ENCODE data around the gene INPP5E.
"Not testable (repeated sequence)": the region's sequence is repeated elsewhere in the genome, so short reads cannot be mapped to it uniquely, and the experiment has no call there.

INPP5E gene

GRCh38 chr9:136426787-136427186, 12.9 kb downstream of the INPP5E start:
- DNase-seq: no peak

GRCh38 chr9:136425367-136425766, 14.3 kb downstream of the INPP5E start:
- DNase-seq: not testable (repeated sequence)

- no peak for DNase-seq
These were observed 14.8 kb downstream of the INPP5E start for GRCh38 chr9:136424750-136425362.

GRCh38 chr9:136423432-136424146, 16.1 kb downstream of the INPP5E start:
- no peak for DNase-seq

- DNase-seq: no peak
These were observed 16.8 kb downstream of the INPP5E start for GRCh38 chr9:136422876-136423275.

- no peak for DNase-seq
These were observed 17.9 kb downstream of the INPP5E start for GRCh38 chr9:136421791-136422190.

- no peak for DNase-seq
These were observed 20.6 kb downstream of the INPP5E start for GRCh38 chr9:136419092-136419420.

GRCh38 chr9:136418182-136419091, 21.2 kb downstream of the INPP5E start:
- DNase-seq: no peak

- DNase-seq: no peak
These were observed 22.7 kb downstream of the INPP5E start for GRCh38 chr9:136416914-136417313.

GRCh38 chr9:136416427-136416826, 23.2 kb downstream of the INPP5E start:
- no peak for DNase-seq

- DNase-seq: no peak
These were observed 26.7 kb downstream of the INPP5E start for GRCh38 chr9:136412962-136413361.

- no peak for DNase-seq
These were observed 28.3 kb downstream of the INPP5E start for GRCh38 chr9:136411378-136411777.

- peak; percentile 88 for DNase-seq
These were observed 29.0 kb downstream of the INPP5E start, which contains the start of the genes ENTR1 and PMPCA for GRCh38 chr9:136410500-136411287. TSS of gene ENTR1 (minus strand) at chr9:136410614. CDS start at chr9:136410397, 217 bp downstream. TSS of gene PMPCA (plus strand) at chr9:136410658. CDS start at chr9:136410669, 11 bp downstream.

GRCh38 chr9:136409557-136410455, 29.8 kb downstream of the INPP5E start:
- DNase-seq: peak; percentile 44

GRCh38 chr9:136407911-136408310, 31.7 kb downstream of the INPP5E start:
- DNase-seq: no peak

GRCh38 chr9:136407061-136407460, 32.6 kb downstream of the INPP5E start:
- DNase-seq: not testable (repeated sequence)

- not testable (repeated sequence) for DNase-seq
These were observed 33.7 kb downstream of the INPP5E start for GRCh38 chr9:136405904-136406303.

GRCh38 chr9:136405481-136405880, 34.2 kb downstream of the INPP5E start:
- DNase-seq: no peak

GRCh38 chr9:136404801-136405136, 34.9 kb downstream of the INPP5E start:
- no peak for DNase-seq

GRCh38 chr9:136403915-136404800, 35.5 kb downstream of the INPP5E start:
- DNase-seq: no peak
